SK-N-SH (cell line): ENCODE results near the gene KLHL41. TPM values are rescaled to one million over a fixed set of nuclear protein-coding genes. Genes with fewer than 3 reads are reported as not detected.

Experiments
- CTCF ChIA-PET: fragments of 300-600, 350-600 bp; formaldehyde crosslinking; extraction: SDS; loops from one replicate; lab custom pipeline; 2021; lab: Yijun Ruan, JAX
- POLR2A ChIA-PET: fragments of 350-600 bp; sonication (Branson Sonifier 250); formaldehyde crosslinking; extraction: SDS; loops from one replicate; lab custom pipeline; 2020; ENCODE audit warnings: antibody characterized with exemption, inconsistent platforms; lab: Yijun Ruan, JAX
- DNase-seq: peaks from one replicate; pipeline ENCODE4 v3.0.0; 2012
- H2AFZ ChIP-seq: fragments of 200-600 bp; sonication (generic); 2 replicates; pipeline ENCODE4 v1.8.1; 2016; ENCODE audit warnings: antibody characterized with exemption, mild to moderate bottlenecking, low read depth
- H3F3A ChIP-seq: fragments of 200-600 bp; sonication (generic); replicated peaks from 2 replicates; pipeline ENCODE3; 2016; ENCODE audit warnings: antibody characterized with exemption, mild to moderate bottlenecking; ENCODE audit not compliant: insufficient read depth
- H3K27ac ChIP-seq, 2 experiments: fragments of 200-500 bp in 1 of 2; fragments of 200-600 bp in 1 of 2; sonication (Bioruptor generic) in 1 of 2; sonication (generic), shearing (Covaris generic) in 1 of 2; 2 replicates each; pipeline versions ENCODE4 v1.5.1 to v1.6.1; 2014 to 2016; ENCODE audit warnings: low read depth in 2 of 2, inconsistent platforms in 1 of 2, low read length in 1 of 2, mild to moderate bottlenecking in 1 of 2, mixed read lengths in 1 of 2
- H3K27me3 ChIP-seq: fragments of 200-600 bp; sonication (generic), shearing (Covaris generic); 2 replicates; pipeline ENCODE4 v1.6.1; 2016; ENCODE audit warnings: mixed run types; ENCODE audit not compliant: insufficient read depth
- H3K36me3 ChIP-seq, 2 experiments: fragments of 200-500 bp in 1 of 2; fragments of 200-600 bp in 1 of 2; sonication (Bioruptor generic) in 1 of 2; sonication (generic) in 1 of 2; replicated peaks in 1 of 2; 2 replicates each; pipeline versions ENCODE3 to v1.5.1; 2014 to 2016; ENCODE audit warnings: low read length in 1 of 2, mild to moderate bottlenecking in 1 of 2; ENCODE audit not compliant: insufficient read depth in 2 of 2, control insufficient read depth in 1 of 2
- H3K4me1 ChIP-seq, 2 experiments: fragments of 200-500 bp in 1 of 2; fragments of 200-600 bp in 1 of 2; sonication (Bioruptor generic) in 1 of 2; sonication (generic), shearing (Covaris generic) in 1 of 2; 2 replicates each; pipeline versions ENCODE4 v1.5.1 to v1.6.1; 2014 to 2016; ENCODE audit warnings: low read depth in 1 of 2, low read length in 1 of 2, mixed run types in 1 of 2; ENCODE audit not compliant: insufficient read depth in 2 of 2, control insufficient read depth in 1 of 2
- H3K4me2 ChIP-seq: fragments of 200-600 bp; sonication (generic), shearing (Covaris generic); 2 replicates; pipeline ENCODE4 v1.6.1; 2017; ENCODE audit warnings: mixed run types
- H3K4me3 ChIP-seq, 2 experiments: fragments of 200-500 bp in 1 of 2; fragments of 200-600 bp in 1 of 2; sonication (Bioruptor generic) in 1 of 2; sonication (generic), shearing (Covaris generic) in 1 of 2; 2 replicates each; pipeline versions ENCODE4 v1.5.1 to v1.8.1; 2014 to 2016; ENCODE audit warnings: low read depth in 2 of 2, inconsistent platforms in 1 of 2, low read length in 1 of 2, mild to moderate bottlenecking in 1 of 2, mixed read lengths in 1 of 2, moderate library complexity in 1 of 2
- H3K79me2 ChIP-seq: fragments of 200-600 bp; sonication (generic); 2 replicates; pipeline ENCODE4 v1.8.1; 2017; ENCODE audit warnings: mild to moderate bottlenecking; ENCODE audit not compliant: insufficient read depth
- H3K9ac ChIP-seq: fragments of 200-600 bp; sonication (generic); 2 replicates; pipeline ENCODE4 v1.6.1; 2017; ENCODE audit warnings: mixed run types
- H3K9me2 ChIP-seq: fragments of 200-600 bp; sonication (generic); 2 replicates; pipeline ENCODE4 v1.6.1; 2017; ENCODE audit warnings: mixed run types
- H3K9me3 ChIP-seq: fragments of 200-600 bp; sonication (generic); 2 replicates; pipeline ENCODE4 v1.6.1; 2017; ENCODE audit warnings: mixed run types, mild to moderate bottlenecking, moderate library complexity
- H4K20me1 ChIP-seq: fragments of 200-600 bp; sonication (generic); 2 replicates; pipeline ENCODE4 v1.6.1; 2017; ENCODE audit warnings: mild to moderate bottlenecking, mixed run types; ENCODE audit not compliant: insufficient read depth
- EP300 ChIP-seq, 2 experiments: IDR thresholded peaks; 2 replicates each; pipeline versions ENCODE4 v1.4.0 to v1.6.1; 2012; ENCODE audit warnings: borderline replicate concordance in 1 of 2, low read depth in 1 of 2, low read length in 1 of 2
- EZH2phosphoT487 ChIP-seq: fragments of 200-600 bp; sonication (generic); IDR thresholded peaks from 2 replicates; pipeline ENCODE4 v1.6.1; 2017; ENCODE audit warnings: low read depth, mixed run types, mild to moderate bottlenecking, antibody characterized with exemption, moderate library complexity, borderline replicate concordance
- FOSL2 ChIP-seq: IDR thresholded peaks from 2 replicates; pipeline ENCODE4 v1.4.0; 2012; ENCODE audit warnings: low read depth, mild to moderate bottlenecking, moderate library complexity, borderline replicate concordance
- FOXJ3 ChIP-seq: sonication (generic); formaldehyde crosslinking; IDR thresholded peaks from 2 replicates; pipeline ENCODE4 v1.5.1; 2020; ENCODE audit warnings: mild to moderate bottlenecking, missing genetic modification reagents
- FOXM1 ChIP-seq: IDR thresholded peaks from 2 replicates; pipeline ENCODE4 v1.4.0; 2012; ENCODE audit warnings: low read depth, mild to moderate bottlenecking
- GABPA ChIP-seq: IDR thresholded peaks from 2 replicates; pipeline ENCODE4 v1.4.0; 2012; ENCODE audit warnings: low read depth, mild to moderate bottlenecking
- MXI1 ChIP-seq: IDR thresholded peaks from 2 replicates; pipeline ENCODE4 v1.6.1; 2012; ENCODE audit warnings: mild to moderate bottlenecking, low read depth, low read length, improper control_type of control experiment
- POLR2AphosphoS5 ChIP-seq: IDR thresholded peaks from 2 replicates; pipeline ENCODE4 v1.6.1; 2012; ENCODE audit warnings: low read depth, low read length
- RCOR1 ChIP-seq: fragments of 150-350 bp; IDR thresholded peaks from 2 replicates; pipeline ENCODE4 v1.6.1; 2017; ENCODE audit warnings: antibody characterized with exemption, low read length
- RFX5 ChIP-seq: IDR thresholded peaks from 2 replicates; pipeline ENCODE4 v1.6.1; 2012; ENCODE audit warnings: mild to moderate bottlenecking, improper control_type of control experiment, low read length
- RXRA ChIP-seq: IDR thresholded peaks from 2 replicates; pipeline ENCODE4 v1.4.0; 2012; ENCODE audit warnings: low read depth, mild to moderate bottlenecking, borderline replicate concordance
- SIN3A ChIP-seq: IDR thresholded peaks from 2 replicates; pipeline ENCODE4 v1.6.1; 2012; ENCODE audit warnings: low read depth, mild to moderate bottlenecking, low read length, moderate library complexity, borderline replicate concordance
- SMC3 ChIP-seq: IDR thresholded peaks from 2 replicates; pipeline ENCODE4 v1.6.1; 2012; ENCODE audit warnings: low read depth, low read length, improper control_type of control experiment
- TEAD4 ChIP-seq: IDR thresholded peaks from 2 replicates; pipeline ENCODE4 v1.4.0; 2012; ENCODE audit warnings: mild to moderate bottlenecking, borderline replicate concordance; ENCODE audit not compliant: insufficient read depth
- WGBS: methylation state at CpG from one replicate; pipeline ENCODE4 v1.1.6; 2017; ENCODE audit warnings: low lambda C conversion rate; 5-methylcytosine and 5-hydroxymethylcytosine counted together
- polyA plus RNA-seq, 3 experiments: library from polyadenylated mRNA; depleted of rRNA; stranded (reverse); fragments of >200 nt; gene quantifications; 2 replicates each; pipeline ENCODE4 v1.2.3, GENCODE V29; 2012
- TF ChIP-seq, protein P1 (sequence below): fragments of 200-600 bp; sonication (generic); IDR thresholded peaks from 2 replicates; pipeline ENCODE4 v1.6.1; 2017; ENCODE audit warnings: antibody characterized with exemption, mild to moderate bottlenecking, moderate library complexity
- TF ChIP-seq, protein P2 (sequence below): IDR thresholded peaks from 2 replicates; pipeline ENCODE4; 2012
- TF ChIP-seq, protein P3 (sequence below): fragments of 150-350 bp; IDR thresholded peaks from 2 replicates; pipeline ENCODE4 v1.6.1; 2016; ENCODE audit warnings: mild to moderate bottlenecking, low read depth, low read length

The KLHL41 gene
- polyA plus RNA-seq, 1 of the 3 experiments (the other 2 are of a cell fraction), result 0.26 TPM

DNA sequence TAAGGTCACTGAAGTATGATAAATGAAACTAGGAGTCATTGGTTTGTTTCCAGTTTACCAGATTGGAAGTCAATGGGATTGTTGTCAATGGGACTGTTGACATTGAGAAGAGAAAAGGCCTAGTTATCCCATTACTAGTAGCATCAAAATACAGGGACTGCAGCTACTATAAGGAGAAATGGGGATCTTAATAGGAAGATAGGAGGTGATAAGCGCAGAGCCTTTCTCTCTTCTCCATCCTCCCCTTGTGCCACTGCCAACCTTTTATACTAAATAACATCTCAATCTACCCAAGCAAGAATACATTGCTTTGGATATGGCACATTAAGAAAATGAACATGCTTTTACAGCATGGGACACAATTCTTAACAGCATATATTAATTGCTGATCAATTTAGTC is 40.7 kb upstream of the KLHL41 start:
- Histone ChIP-seq H3K36me3 (no peaks in the 10 kb centered on the region), H3K9ac (no peak overlapping the region), H3K4me1 (no peaks in the 10 kb centered on the region), H4K20me1 (no peaks in the 10 kb centered on the region), H3K27ac (no peak overlapping the region), H3K9me3 (no peaks in the 10 kb centered on the region), H3F3A (peaks cover under 1% of the 10 kb centered on the region), H3K4me2 (no peak overlapping the region), H3K79me2 (no peaks in the 10 kb centered on the region), H3K4me3 (no peak overlapping the region), H3K9me2 (no peaks in the 10 kb centered on the region), H2AFZ (no peak overlapping the region), H3K27me3 (no peaks in the 10 kb centered on the region)
- ChIA-PET POLR2A (no interaction called here), CTCF (interaction anchor here (1.0 kb wide), 1 partner anchor 8 kb away, joined by 3 read pairs; no protein-coding TSS in a partner anchor)
- WGBS, result 95% methylated on average over 1 of the region's 1 CpG
- DNase-seq, result no peak
- TF ChIP-seq, protein P1, sequence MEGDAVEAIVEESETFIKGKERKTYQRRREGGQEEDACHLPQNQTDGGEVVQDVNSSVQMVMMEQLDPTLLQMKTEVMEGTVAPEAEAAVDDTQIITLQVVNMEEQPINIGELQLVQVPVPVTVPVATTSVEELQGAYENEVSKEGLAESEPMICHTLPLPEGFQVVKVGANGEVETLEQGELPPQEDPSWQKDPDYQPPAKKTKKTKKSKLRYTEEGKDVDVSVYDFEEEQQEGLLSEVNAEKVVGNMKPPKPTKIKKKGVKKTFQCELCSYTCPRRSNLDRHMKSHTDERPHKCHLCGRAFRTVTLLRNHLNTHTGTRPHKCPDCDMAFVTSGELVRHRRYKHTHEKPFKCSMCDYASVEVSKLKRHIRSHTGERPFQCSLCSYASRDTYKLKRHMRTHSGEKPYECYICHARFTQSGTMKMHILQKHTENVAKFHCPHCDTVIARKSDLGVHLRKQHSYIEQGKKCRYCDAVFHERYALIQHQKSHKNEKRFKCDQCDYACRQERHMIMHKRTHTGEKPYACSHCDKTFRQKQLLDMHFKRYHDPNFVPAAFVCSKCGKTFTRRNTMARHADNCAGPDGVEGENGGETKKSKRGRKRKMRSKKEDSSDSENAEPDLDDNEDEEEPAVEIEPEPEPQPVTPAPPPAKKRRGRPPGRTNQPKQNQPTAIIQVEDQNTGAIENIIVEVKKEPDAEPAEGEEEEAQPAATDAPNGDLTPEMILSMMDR, result no peak
- TF ChIP-seq MXI1, result no peak
- TF ChIP-seq, protein P2, sequence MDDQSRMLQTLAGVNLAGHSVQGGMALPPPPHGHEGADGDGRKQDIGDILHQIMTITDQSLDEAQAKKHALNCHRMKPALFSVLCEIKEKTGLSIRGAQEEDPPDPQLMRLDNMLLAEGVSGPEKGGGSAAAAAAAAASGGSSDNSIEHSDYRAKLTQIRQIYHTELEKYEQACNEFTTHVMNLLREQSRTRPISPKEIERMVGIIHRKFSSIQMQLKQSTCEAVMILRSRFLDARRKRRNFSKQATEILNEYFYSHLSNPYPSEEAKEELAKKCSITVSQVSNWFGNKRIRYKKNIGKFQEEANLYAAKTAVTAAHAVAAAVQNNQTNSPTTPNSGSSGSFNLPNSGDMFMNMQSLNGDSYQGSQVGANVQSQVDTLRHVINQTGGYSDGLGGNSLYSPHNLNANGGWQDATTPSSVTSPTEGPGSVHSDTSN, result no peak
- TF ChIP-seq TEAD4, result no peak
- no peak for TF ChIP-seq GABPA
- no peak for TF ChIP-seq RXRA
- no peak for TF ChIP-seq RFX5
- no peak for TF ChIP-seq EZH2phosphoT487
- TF ChIP-seq FOXJ3 (CRISPR knock-in tag), result no peak
- TF ChIP-seq EP300 (IDR thresholded peaks at IDR 0.05; ENCODE audit: borderline replicate concordance in 1 of 2, low read depth in 1 of 2, low read length in 1 of 2), result no peak
- TF ChIP-seq, protein P3, sequence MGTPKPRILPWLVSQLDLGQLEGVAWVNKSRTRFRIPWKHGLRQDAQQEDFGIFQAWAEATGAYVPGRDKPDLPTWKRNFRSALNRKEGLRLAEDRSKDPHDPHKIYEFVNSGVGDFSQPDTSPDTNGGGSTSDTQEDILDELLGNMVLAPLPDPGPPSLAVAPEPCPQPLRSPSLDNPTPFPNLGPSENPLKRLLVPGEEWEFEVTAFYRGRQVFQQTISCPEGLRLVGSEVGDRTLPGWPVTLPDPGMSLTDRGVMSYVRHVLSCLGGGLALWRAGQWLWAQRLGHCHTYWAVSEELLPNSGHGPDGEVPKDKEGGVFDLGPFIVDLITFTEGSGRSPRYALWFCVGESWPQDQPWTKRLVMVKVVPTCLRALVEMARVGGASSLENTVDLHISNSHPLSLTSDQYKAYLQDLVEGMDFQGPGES, result no peak
- no peak for TF ChIP-seq POLR2AphosphoS5
- TF ChIP-seq FOXM1, result no peak
- no peak for TF ChIP-seq SMC3
- no peak for TF ChIP-seq RCOR1
- no peak for TF ChIP-seq FOSL2
- TF ChIP-seq SIN3A, result no peak
